ENCODE measurements around the gene PPP3R2.
"Not testable (repeated sequence)": the region's sequence is repeated elsewhere in the genome, so short reads cannot be mapped to it uniquely, and the experiment has no call there.

Gene PPP3R2

DNA sequence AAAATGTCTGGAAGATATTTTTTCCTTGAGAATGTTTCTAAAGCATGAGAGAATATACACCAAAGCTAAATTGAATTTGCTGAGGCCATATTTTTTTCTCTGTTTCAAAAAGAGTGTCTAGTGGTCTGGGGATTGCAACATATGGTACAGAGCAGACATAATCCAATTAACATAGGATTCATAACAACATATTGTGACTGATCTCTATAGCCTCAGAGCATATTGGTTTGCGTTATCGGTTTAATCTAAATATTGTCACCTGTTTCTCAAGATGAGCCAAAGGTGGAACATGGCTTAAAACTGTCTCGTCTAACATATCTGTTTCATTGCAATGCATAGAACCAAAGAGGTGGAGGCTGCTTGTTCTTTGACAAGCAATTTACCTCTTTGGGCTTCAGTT lies 3.9 kb downstream of the PPP3R2 start:
- H3K4me3 ChIP-seq (ENCODE audit: insufficient read depth, low read depth, low read length) = no peak overlapping the region
- H3K36me3 ChIP-seq (ENCODE audit: control insufficient read depth, insufficient read depth, low read length) = no peaks in the 10 kb centered on the region
- H3K4me1 ChIP-seq (ENCODE audit: control insufficient read depth, insufficient read depth, low read length) = no peaks in the 10 kb centered on the region
- 94 to 100% methylated on average over 3 of the region's 3 CpGs for WGBS, 2 experiments
- H3K9me3 ChIP-seq (ENCODE audit: control insufficient read depth, low read length) = no peaks in the 10 kb centered on the region
- H3K27ac ChIP-seq (ENCODE audit: insufficient read depth, low read depth, low read length, poor library complexity, severe bottlenecking) = no peak overlapping the region
- no peaks in the 10 kb centered on the region for H3K27me3 ChIP-seq (ENCODE audit: control insufficient read depth, insufficient read depth, low read length, poor library complexity, severe bottlenecking)

DNA sequence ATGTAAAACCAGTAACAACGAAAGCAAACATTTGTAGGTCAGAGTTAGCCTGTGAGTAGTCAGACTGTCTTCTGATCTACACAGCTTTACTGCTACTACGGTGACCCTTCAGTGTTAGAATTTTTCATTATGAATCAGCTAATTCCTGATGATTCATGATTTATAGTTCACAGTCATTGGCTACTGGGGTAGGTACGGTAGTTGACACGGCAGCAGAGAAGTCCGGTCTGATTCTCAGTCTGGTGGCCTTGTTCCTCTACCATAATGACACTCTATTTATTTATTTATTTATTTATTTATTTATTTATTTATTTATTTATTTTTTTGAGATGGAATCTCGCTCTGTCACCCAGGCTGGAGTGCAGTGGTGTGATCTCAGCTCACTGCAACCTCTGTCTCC lies 4.7 kb downstream of the PPP3R2 start:
- not testable (repeated sequence) for H3K9me3 ChIP-seq (ENCODE audit: control insufficient read depth, low read length); H3K4me1 ChIP-seq (ENCODE audit: control insufficient read depth, insufficient read depth, low read length); H3K27me3 ChIP-seq (ENCODE audit: control insufficient read depth, insufficient read depth, low read length, poor library complexity, severe bottlenecking); H3K27ac ChIP-seq (ENCODE audit: insufficient read depth, low read depth, low read length, poor library complexity, severe bottlenecking); H3K36me3 ChIP-seq (ENCODE audit: control insufficient read depth, insufficient read depth, low read length); H3K4me3 ChIP-seq (ENCODE audit: insufficient read depth, low read depth, low read length)
- 94 to 100% methylated on average over 4 to 6 of the region's 6 CpGs for WGBS, 2 experiments

DNA sequence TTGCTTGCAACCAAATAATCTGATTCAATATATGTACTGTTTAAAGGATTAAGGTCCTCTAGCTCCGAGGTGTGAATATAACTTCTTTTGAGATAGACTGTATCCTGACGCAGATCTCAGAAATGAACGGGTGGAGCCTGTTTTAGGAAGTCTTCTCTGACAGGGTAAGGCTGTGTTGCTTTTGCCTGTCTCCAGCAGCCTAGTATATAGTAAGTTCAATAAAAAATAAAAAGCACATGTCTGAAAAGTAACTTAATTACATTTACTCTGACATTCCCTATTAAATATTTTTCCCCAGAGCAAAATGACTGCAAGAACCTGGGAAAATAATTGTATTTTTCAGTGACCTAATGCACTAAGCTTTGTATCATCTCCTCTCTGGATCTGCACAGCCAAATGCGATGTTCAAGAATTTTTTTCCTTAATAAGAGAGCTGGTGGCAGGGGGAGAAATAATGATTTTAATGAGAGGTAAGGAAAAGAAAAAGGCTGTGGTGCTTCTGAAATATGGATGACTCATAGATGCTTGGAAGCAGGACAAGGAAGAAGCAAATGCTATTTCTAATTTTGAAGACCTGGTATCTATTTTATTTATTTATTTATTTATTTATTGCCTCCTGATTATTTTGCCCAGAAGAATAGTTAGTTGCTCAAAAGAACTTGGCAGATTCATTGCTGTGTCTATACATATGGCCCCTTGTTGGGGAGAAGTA lies 7.3 kb downstream of the PPP3R2 start:
- Histone ChIP-seq H3K4me3 (ENCODE audit: insufficient read depth, low read depth, low read length) (no peak overlapping the region), H3K27ac (ENCODE audit: insufficient read depth, low read depth, low read length, poor library complexity, severe bottlenecking) (no peak overlapping the region), H3K4me1 (ENCODE audit: control insufficient read depth, insufficient read depth, low read length) (no peaks in the 10 kb centered on the region), H3K9me3 (ENCODE audit: control insufficient read depth, low read length) (no peaks in the 10 kb centered on the region), H3K36me3 (ENCODE audit: control insufficient read depth, insufficient read depth, low read length) (no peaks in the 10 kb centered on the region), H3K27me3 (ENCODE audit: control insufficient read depth, insufficient read depth, low read length, poor library complexity, severe bottlenecking) (no peaks in the 10 kb centered on the region)
- 96 to 100% methylated on average over 3 to 4 of the region's 4 CpGs for WGBS, 2 experiments

DNA sequence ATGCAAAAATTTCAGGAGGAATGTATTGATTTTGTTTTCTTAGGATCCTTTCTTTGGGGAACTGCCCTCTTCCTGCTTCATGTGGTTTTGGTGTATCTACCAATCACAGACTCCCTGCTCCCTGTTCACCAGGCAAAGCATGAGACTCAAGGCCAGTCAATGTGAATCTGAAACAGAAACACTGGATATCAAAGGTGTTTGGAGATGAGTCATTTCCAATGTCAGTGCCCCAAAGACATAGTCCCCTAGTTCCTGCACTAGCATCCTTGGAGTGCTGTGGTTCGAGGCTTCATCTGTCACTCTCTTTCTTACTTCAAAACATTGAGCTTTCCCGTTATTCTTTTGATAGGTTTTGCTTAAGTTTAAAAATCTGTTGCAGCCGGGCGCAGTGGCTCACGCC lies 8.1 kb downstream of the PPP3R2 start:
- WGBS, 2 experiments = 86 to 95% methylated on average over 5 of the region's 5 CpGs
- no peaks in the 10 kb centered on the region for H3K36me3 ChIP-seq (ENCODE audit: control insufficient read depth, insufficient read depth, low read length)
- H3K4me1 ChIP-seq (ENCODE audit: control insufficient read depth, insufficient read depth, low read length) = no peaks in the 10 kb centered on the region
- no peak overlapping the region for H3K27ac ChIP-seq (ENCODE audit: insufficient read depth, low read depth, low read length, poor library complexity, severe bottlenecking)
- H3K27me3 ChIP-seq (ENCODE audit: control insufficient read depth, insufficient read depth, low read length, poor library complexity, severe bottlenecking) = no peaks in the 10 kb centered on the region
- no peak overlapping the region for H3K4me3 ChIP-seq (ENCODE audit: insufficient read depth, low read depth, low read length)
- H3K9me3 ChIP-seq (ENCODE audit: control insufficient read depth, low read length) = no peaks in the 10 kb centered on the region

DNA sequence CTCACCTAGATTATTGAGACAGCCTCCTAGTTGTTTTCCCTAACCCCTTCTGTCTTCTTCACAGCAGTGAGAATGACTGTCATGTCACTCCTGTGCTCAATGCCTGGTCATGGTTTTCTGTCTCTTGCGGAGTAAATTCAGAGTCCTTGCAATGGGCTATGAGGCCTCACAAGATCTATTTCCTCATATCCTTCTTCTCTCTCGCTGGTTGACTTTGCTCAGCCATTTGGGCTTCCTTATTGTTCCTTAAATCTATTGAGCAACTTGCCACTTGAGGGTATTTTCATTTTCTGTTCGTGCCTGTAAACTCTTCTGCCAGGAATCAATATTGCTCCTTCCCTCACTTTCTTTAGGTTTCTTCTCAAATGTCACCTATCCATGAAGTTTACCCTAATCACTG lies 9.0 kb downstream of the PPP3R2 start:
- no peaks in the 10 kb centered on the region for H3K9me3 ChIP-seq (ENCODE audit: control insufficient read depth, low read length)
- H3K4me3 ChIP-seq (ENCODE audit: insufficient read depth, low read depth, low read length) = no peak overlapping the region
- H3K36me3 ChIP-seq (ENCODE audit: control insufficient read depth, insufficient read depth, low read length) = no peaks in the 10 kb centered on the region
- H3K27me3 ChIP-seq (ENCODE audit: control insufficient read depth, insufficient read depth, low read length, poor library complexity, severe bottlenecking) = no peaks in the 10 kb centered on the region
- H3K4me1 ChIP-seq (ENCODE audit: control insufficient read depth, insufficient read depth, low read length) = no peaks in the 10 kb centered on the region
- no peak overlapping the region for H3K27ac ChIP-seq (ENCODE audit: insufficient read depth, low read depth, low read length, poor library complexity, severe bottlenecking)
- 77% methylated on average over 3 of the region's 3 CpGs for WGBS, 2 experiments

DNA sequence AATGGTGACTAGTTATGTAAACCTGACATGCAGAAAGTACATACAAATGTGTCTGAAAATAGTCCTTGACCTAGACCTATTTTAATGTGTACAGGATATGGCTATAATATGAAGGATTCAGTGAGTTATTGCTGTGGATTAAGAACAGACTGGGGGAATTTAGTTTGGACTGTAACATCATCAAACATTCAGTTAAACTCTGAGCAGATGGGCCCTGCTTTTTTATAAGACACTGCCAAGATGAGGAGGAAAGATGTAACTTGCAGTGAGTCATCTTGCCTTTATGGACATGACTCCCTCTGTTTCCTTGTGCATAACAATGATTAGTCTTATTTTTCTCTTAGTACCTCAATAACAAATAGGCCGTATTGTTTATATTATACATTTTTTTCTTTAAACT lies 12.2 kb downstream of the PPP3R2 start:
- H3K27me3 ChIP-seq (ENCODE audit: control insufficient read depth, insufficient read depth, low read length, poor library complexity, severe bottlenecking) = no peaks in the 10 kb centered on the region
- no peak overlapping the region for H3K27ac ChIP-seq (ENCODE audit: insufficient read depth, low read depth, low read length, poor library complexity, severe bottlenecking)
- H3K36me3 ChIP-seq (ENCODE audit: control insufficient read depth, insufficient read depth, low read length) = no peaks in the 10 kb centered on the region
- H3K4me3 ChIP-seq (ENCODE audit: insufficient read depth, low read depth, low read length) = no peak overlapping the region
- no peaks in the 10 kb centered on the region for H3K9me3 ChIP-seq (ENCODE audit: control insufficient read depth, low read length)
- H3K4me1 ChIP-seq (ENCODE audit: control insufficient read depth, insufficient read depth, low read length) = no peaks in the 10 kb centered on the region
- WGBS, 2 experiments = 100% methylated on average over 1 of the region's 1 CpG; no CpG with 5 or more reads in 1 of the 2 experiments

DNA sequence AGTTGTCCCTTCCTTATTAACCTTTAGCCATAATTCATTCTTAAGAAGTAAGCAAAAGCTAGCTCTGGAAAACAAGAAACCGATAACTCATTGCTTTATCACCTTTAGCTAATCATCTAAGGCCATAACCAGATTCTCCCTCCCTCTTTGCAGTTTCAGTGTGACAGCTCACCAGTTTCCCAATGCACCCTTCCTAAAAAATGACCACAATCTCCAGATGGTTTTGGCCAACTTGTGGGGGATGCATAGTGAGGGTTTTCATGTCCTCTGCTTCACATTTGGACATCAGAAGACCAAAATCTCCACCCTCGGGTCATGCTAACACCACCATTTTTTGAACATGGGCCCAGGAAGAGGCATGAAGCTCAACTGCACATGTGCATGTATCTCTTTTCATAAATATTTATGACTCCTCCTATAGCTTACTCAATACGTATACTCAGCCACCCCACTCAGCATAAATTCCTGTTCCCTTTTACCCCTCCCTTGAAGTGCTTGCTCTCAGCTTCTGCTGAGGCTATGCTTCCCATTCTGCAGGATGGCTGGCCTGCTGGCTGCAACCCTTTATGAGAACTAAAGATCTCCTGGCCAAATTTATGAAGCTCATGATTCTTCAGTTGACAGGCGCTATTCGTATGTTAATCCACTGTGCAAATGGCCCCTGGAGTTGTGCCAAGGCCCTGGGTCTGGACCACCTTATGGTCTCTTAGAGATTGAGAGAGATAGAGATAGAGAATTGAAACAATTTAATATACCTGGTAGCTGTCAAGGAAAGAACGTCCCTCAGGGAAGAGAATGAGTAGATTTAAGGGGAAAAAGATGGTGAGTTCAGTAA lies 14.8 kb downstream of the PPP3R2 start:
- H3K9me3 ChIP-seq (ENCODE audit: control insufficient read depth, low read length) = no peaks in the 10 kb centered on the region
- WGBS, 2 experiments = 93 to 96% methylated on average over 6 of the region's 6 CpGs
- no peak overlapping the region for H3K4me3 ChIP-seq (ENCODE audit: insufficient read depth, low read depth, low read length)
- H3K27me3 ChIP-seq (ENCODE audit: control insufficient read depth, insufficient read depth, low read length, poor library complexity, severe bottlenecking) = no peaks in the 10 kb centered on the region
- H3K27ac ChIP-seq (ENCODE audit: insufficient read depth, low read depth, low read length, poor library complexity, severe bottlenecking) = no peak overlapping the region
- H3K36me3 ChIP-seq (ENCODE audit: control insufficient read depth, insufficient read depth, low read length) = no peaks in the 10 kb centered on the region
- H3K4me1 ChIP-seq (ENCODE audit: control insufficient read depth, insufficient read depth, low read length) = no peaks in the 10 kb centered on the region

DNA sequence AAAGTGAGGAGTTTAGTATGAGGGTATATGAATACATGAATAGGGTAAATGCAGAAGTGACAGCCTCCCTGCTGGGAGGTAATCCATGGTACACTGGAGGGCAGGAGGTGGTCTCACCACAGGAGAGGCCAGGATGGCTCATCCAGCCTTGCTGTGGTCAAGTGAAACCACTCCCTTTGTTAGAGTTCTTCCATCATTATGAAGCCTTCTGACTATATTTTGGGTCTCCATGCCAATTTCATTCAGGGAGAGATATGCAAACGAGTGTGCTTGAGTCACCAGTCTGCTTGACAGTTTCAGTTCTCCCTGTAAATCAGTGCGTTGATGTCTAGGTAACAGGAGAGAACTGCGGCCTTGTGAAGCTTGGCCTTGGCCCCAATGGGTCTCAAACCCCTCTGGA lies 16.4 kb downstream of the PPP3R2 start:
- 86 to 90% methylated on average over 3 of the region's 3 CpGs for WGBS, 2 experiments
- Histone ChIP-seq H3K4me1 (ENCODE audit: control insufficient read depth, insufficient read depth, low read length) (no peaks in the 10 kb centered on the region), H3K9me3 (ENCODE audit: control insufficient read depth, low read length) (no peaks in the 10 kb centered on the region), H3K27ac (ENCODE audit: insufficient read depth, low read depth, low read length, poor library complexity, severe bottlenecking) (no peak overlapping the region), H3K4me3 (ENCODE audit: insufficient read depth, low read depth, low read length) (no peak overlapping the region), H3K27me3 (ENCODE audit: control insufficient read depth, insufficient read depth, low read length, poor library complexity, severe bottlenecking) (no peaks in the 10 kb centered on the region), H3K36me3 (ENCODE audit: control insufficient read depth, insufficient read depth, low read length) (no peaks in the 10 kb centered on the region)

DNA sequence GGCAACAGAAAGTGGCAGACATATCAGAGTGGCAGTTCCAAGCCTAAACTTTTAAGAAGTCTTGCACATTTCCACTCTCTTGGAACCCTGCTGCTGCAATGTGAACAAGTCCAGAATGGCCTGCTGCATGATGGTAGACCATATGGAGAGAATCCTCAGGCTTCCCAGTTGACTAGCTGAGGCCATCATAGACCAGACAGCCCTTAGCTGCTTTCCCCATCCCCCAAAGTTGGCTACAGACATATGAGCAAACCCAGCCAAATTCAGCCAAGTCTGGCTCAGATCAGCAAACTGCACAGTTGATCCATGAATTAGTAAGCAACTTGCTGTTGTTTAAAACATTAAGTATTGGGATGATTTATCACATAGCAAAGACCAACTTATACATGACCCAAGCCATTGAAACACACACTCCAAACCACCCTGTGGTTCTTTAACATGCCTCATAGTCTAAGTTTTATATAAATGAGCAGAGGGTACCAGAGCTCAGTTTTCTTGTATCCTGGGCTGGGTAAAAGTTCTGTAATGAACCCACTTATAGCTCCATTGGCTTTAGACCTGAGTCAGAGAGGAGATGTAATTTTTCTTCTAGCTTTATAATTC lies 19.9 kb downstream of the PPP3R2 start:
- Histone ChIP-seq H3K27me3 (ENCODE audit: control insufficient read depth, insufficient read depth, low read length, poor library complexity, severe bottlenecking) (no peaks in the 10 kb centered on the region), H3K27ac (ENCODE audit: insufficient read depth, low read depth, low read length, poor library complexity, severe bottlenecking) (no peak overlapping the region), H3K9me3 (ENCODE audit: control insufficient read depth, low read length) (no peaks in the 10 kb centered on the region), H3K4me3 (ENCODE audit: insufficient read depth, low read depth, low read length) (no peak overlapping the region), H3K36me3 (ENCODE audit: control insufficient read depth, insufficient read depth, low read length) (no peaks in the 10 kb centered on the region), H3K4me1 (ENCODE audit: control insufficient read depth, insufficient read depth, low read length) (no peaks in the 10 kb centered on the region)

DNA sequence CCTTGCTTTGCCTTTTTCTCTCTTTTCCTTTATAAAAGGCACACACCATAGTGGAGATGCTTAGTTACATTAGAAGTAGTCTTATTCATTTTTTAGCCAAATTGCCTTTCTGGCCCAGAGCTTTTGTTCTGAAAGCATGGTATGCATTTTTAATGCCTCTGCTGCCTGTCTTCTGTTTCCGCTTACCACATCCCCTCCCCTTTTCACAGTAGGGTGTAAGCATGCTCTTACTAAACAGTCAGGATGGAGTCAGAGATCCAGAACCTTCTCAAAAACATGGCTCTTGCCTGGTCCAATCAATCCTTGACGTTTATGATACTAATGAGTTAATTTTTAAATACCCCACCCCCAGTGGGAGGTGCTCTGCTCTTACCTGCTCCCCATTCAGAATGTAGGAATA lies 22.5 kb downstream of the PPP3R2 start:
- Histone ChIP-seq H3K4me1 (ENCODE audit: control insufficient read depth, insufficient read depth, low read length) (no peaks in the 10 kb centered on the region), H3K9me3 (ENCODE audit: control insufficient read depth, low read length) (no peaks in the 10 kb centered on the region), H3K27me3 (ENCODE audit: control insufficient read depth, insufficient read depth, low read length, poor library complexity, severe bottlenecking) (no peaks in the 10 kb centered on the region), H3K4me3 (ENCODE audit: insufficient read depth, low read depth, low read length) (no peak overlapping the region), H3K27ac (ENCODE audit: insufficient read depth, low read depth, low read length, poor library complexity, severe bottlenecking) (no peak overlapping the region), H3K36me3 (ENCODE audit: control insufficient read depth, insufficient read depth, low read length) (no peaks in the 10 kb centered on the region)
- WGBS, 2 experiments = 36 to 70% methylated on average over 1 to 2 of the region's 2 CpGs
